ENCODE data around the gene STK17B.

DNA sequence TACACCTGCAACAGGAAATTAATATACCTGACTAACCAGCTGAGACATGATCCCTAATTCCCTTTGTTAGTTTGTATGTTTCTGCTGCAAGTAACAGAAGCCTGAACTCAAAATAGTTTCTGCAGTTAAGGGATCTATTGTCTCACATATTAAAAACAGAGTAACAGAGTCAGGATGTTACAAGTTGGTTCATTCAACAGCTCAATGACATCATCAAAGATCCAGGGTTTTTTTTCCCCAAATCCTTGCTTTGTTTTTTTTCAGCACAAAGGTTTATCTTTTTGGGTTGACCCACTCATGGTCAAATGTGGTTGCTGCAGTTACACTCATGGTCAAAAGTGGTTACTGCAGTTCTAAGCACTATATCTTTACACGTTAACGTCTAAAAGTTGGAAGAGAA is 67.8 kb downstream of the STK17B start:
- no peak for TF ChIP-seq GABPA (IDR thresholded peaks at IDR 0.05; ENCODE audit: borderline replicate concordance, insufficient read depth, low read length)
- TF ChIP-seq POLR2A (IDR thresholded peaks at IDR 0.05; ENCODE audit: control extremely low read depth in 1 of 2, low read depth in 2 of 2, low read length in 2 of 2), result no peak
- no peak for TF ChIP-seq CTCF (IDR thresholded peaks at IDR 0.05; ENCODE audit: control extremely low read depth in 1 of 3, insufficient read depth in 1 of 3, low read depth in 1 of 3, low read length in 3 of 3)
- TF ChIP-seq EP300 (IDR thresholded peaks at IDR 0.05; ENCODE audit: borderline replicate concordance in 1 of 2, low read depth in 2 of 2, low read length in 2 of 2), result no peak
- no peak for TF ChIP-seq TAF1 (IDR thresholded peaks at IDR 0.05; ENCODE audit: low read depth, low read length)
- no peak for TF ChIP-seq SUZ12 (IDR thresholded peaks at IDR 0.05; ENCODE audit: low read length)
- no peak for TF ChIP-seq POLR2AphosphoS5 (IDR thresholded peaks at IDR 0.05; ENCODE audit: low read depth, low read length)
- TF ChIP-seq JUND (IDR thresholded peaks at IDR 0.05; ENCODE audit: low read length), result no peak
- TF ChIP-seq, protein P1, sequence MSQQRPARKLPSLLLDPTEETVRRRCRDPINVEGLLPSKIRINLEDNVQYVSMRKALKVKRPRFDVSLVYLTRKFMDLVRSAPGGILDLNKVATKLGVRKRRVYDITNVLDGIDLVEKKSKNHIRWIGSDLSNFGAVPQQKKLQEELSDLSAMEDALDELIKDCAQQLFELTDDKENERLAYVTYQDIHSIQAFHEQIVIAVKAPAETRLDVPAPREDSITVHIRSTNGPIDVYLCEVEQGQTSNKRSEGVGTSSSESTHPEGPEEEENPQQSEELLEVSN (IDR thresholded peaks at IDR 0.05), result no peak
- TF ChIP-seq EZH2 (IDR thresholded peaks at IDR 0.05; ENCODE audit: low read depth, low read length, severe bottlenecking), result no peak
- TF ChIP-seq RNF2 (IDR thresholded peaks at IDR 0.05; ENCODE audit: borderline replicate concordance, low read depth, low read length, missing control alignments, poor library complexity, severe bottlenecking), result no peak
- no peak for TF ChIP-seq CEBPB (IDR thresholded peaks at IDR 0.05; ENCODE audit: low read depth, low read length)
- no peak for TF ChIP-seq POU5F1 (IDR thresholded peaks at IDR 0.05; ENCODE audit: low read depth, low read length)
- no peak for TF ChIP-seq TAF7 (optimal IDR thresholded peaks at IDR 0.05; ENCODE audit: borderline replicate concordance, low read depth, low read length)

All from H1 (cell line).